ENCODE measurements around the gene KLF16.

GRCh38 chr19:1809678-1810077 lies 53.7 kb downstream of the KLF16 start:
- TF ChIP-seq POLR2A (IDR thresholded peaks at IDR 0.05) = no peak
- TF ChIP-seq, protein P1, sequence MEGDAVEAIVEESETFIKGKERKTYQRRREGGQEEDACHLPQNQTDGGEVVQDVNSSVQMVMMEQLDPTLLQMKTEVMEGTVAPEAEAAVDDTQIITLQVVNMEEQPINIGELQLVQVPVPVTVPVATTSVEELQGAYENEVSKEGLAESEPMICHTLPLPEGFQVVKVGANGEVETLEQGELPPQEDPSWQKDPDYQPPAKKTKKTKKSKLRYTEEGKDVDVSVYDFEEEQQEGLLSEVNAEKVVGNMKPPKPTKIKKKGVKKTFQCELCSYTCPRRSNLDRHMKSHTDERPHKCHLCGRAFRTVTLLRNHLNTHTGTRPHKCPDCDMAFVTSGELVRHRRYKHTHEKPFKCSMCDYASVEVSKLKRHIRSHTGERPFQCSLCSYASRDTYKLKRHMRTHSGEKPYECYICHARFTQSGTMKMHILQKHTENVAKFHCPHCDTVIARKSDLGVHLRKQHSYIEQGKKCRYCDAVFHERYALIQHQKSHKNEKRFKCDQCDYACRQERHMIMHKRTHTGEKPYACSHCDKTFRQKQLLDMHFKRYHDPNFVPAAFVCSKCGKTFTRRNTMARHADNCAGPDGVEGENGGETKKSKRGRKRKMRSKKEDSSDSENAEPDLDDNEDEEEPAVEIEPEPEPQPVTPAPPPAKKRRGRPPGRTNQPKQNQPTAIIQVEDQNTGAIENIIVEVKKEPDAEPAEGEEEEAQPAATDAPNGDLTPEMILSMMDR (IDR thresholded peaks at IDR 0.05) = no peak

Data from gastroesophageal sphincter (tissue), 3 donors.